Suppressor macrophage (primary cell): ENCODE data around the gene MRPS14.
"Not testable (repeated sequence)": the region's sequence is repeated elsewhere in the genome, so short reads cannot be mapped to it uniquely, and the experiment has no call there.

Experiments
- DNase-seq, 4 experiments: peaks; one replicate each; pipeline ENCODE4 v3.0.0-alpha.2; 2020 to 2022
- total RNA-seq, 17 experiments: gene quantifications; one replicate each; lab custom pipeline; 2026; ENCODE audit warnings: mixed read lengths in 6 of 17, inconsistent platforms in 3 of 17; lab: John Stamatoyannopoulos, UW

The MRPS14 gene
- 8.4 to 23.4 (median 16.5) reads per million in 17 experiments for total RNA-seq

DNA sequence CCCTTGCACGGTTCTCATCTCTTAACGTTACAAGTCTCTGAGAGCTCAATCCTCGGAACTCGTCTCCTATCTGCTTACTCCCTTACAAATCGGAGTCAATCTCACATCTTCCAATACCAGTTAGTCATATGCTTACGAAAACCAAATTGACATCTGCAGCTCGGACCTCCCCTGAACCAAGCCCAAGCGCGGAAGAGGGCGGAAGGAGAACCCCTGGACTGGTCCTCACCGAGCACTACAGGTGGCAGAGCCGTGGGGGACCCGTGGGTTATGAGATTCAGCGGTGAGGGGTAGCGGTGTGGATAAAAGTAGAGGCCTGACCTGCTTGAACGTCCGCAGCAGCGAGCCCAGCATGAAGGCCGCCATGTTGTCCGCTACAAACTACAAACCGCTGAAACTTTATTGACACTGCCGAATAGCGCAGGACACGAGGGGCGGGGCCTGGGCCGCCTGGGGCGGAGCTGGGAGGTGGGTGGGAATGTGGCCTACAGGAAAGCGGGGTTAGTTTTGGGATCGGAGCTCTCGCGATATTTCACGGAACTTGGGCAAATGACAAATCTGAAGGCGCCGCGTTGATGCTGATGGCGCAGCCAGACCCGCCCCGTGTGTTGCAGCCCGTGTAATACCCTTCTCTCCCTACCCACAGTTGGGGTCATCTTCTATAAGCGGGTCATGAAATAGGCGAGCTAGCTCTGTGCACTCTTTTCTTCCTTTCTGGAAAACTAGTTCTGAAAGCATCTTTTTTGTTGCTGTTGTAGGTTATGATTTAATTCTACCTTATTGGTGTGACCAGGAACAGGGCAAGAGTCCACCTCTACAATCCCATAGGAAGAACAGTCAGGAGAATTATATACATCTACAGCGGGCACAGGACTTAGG lies at the start of gene MRPS14:
Gene MRPS14 (minus strand): TSS at position 383 of the 879 bp plus-strand sequence. CDS start 17 bp downstream, at position 366.
- peak; percentile 98 to 99 (median 98) for DNase-seq

DNA sequence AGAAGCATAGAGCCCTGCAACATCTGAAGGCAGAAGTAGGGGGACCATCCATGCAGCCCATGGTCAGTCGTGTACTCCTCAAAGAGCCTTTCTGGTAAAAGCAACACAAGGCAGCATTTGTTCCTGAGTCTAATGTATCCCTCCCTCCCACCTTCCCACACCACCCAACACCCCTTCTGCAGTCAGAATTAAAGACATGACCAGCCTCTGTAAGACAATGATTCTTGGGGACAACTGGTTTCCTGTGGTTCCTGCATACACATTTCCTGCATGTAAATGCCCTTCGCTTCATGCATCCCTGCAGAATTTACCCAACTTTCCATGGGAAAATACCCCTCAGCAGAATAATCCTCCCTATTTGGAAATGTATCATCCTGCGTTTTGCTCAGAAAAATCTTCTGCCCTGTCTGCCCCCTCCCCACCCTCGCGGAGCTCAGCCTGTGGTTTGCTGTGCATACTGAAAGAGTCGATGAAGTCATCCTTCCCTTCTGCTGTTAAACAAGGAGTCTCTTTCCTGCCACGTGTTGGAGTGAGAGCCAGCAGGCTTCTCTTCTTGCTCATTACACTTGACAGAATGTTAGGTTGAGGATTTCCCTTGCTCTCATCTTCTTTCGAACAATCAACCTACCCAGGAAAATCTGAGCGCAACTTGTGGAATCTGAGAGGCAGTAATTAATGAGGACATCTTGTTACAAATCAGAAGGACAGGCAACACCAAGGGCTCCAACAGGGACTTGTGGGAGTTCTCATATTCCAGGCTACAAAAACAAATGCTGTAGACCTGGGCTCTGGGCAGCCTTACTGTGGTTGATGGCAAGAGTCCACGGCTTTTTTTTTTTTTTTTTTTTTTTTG lies 49.1 kb upstream of the MRPS14 start:
- DNase-seq: peak; percentile 66 to 81 (median 80)

DNA sequence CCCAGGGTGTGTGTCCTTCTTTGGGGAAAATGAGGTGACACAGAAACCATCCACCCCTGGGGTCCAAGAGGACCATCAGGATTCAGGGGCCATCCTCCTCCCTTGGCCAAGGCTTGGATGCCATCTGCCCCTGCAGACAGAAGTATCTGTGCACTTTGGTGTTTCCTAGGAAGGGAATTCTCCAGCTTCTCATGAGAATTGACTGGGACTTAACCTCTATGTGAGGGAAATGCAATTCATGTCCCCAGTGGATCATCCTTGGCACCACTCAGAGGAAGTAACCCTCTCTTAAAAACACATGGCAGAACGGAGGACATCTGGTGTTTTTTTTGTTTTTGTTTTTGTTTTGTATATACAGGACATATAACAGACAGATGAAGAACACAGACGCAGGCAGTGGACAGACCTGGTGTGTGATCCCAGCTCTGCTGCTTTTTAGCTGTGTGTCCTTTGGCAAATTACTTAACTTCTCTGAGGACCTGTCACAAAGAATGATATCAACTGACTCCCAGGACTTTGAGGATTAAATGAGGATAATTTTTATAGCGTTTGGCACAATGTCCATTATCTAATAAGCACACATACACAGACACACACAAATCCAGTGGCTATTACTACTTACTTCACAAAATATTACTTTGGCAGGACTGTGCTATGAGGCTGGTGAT lies 48.2 kb upstream of the MRPS14 start:
- DNase-seq: no peak

DNA sequence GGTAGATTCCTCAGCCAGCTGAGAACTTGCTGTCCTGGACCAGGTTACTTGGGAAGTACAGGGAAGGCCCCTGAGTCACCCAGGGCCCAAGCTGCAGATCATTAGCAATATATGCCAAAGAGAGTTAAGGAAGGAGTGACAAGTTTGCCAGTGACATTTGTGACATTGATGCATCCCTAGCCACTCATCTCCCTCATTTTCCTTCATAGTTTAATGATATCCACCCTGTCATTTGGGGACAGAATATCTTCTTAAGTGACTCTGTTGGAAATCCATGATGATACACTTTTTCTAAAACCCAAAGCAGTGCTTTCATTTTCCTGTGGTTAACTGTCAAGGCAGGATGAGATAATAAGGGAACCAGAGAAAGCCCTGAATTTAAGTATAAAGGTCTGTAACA lies 47.6 kb upstream of the MRPS14 start:
- no peak for DNase-seq

DNA sequence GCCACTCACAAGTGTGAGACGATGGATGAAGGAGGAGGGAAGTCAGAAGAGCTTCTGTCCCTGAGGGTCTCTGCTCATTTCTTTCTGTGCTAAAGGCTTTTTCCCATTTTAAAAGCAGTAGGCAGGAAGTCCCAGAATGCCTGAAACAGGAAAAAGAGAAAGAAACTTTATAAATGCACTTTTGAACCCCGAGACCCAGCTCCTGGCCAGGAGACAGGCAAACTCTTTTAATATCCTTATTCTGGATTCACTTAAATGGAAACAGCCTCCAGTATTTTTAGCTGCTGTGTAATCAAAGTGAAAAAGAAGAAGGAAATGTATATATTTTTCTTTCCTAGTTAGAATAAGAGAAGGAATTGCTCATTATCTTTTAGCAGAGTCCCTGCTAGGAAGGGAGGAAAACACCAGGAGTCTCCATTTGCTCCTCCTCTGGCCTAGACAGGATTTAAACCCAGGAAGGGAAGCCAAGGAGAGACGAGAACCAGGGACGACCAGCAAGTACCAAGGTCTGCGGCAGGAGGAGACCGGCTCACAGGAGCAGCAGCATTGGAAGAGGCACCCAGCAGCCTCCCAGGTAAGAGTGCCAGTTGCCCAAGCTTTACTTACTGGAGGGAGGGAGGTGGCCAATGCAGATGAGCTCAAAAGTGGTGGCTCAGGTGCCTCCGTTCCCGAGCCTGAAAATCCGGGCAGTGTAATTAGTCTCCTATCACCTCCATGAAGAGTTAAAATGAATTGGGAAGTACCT lies 44.3 kb upstream of the MRPS14 start, which contains the start of gene TNN:
Gene TNN (plus strand): TSS at position 472 of the 745 bp plus-strand sequence. CDS start 9,586 bp downstream, outside the sequence.
- no peak for DNase-seq

DNA sequence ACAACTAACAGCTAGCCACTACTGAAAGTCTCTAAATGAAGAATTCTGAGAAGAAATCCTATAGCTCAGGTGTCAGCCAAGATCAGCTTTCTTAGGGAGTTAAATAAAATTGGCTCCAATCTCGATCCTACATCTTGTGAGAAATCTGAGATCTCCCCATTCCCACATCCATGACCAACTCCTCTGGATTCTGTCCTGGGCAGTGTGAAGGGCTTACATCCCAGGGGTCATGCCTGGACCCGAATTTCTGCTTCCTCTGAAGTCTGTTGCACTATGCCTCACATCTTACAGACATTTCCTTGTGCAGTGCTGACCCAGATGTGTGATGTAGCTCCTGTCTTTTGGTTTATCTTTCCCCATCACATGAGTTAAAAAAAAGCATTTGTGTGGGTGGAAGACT lies 39.6 kb upstream of the MRPS14 start:
- peak in 2 of 4 experiments; percentile 11 to 13 for DNase-seq

DNA sequence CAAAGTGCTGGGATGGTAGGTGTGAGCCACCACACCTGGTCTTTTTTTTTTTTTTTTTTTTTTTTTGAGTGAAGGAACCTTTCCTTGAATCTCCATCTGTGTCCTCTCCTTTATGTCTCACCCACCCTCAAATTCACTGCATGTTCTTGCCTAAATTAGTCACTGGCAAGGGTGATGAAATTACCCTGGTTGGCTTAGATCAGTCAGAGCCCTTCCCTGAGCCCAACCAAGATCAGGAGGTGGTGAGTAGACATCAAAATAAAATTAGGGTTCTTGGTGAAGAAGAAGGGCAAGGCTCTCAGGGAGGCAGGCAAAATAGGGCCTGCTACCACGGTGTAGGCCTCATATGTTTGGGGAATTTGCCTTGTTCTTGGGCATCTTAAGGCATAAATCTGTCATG lies 39.1 kb upstream of the MRPS14 start:
- DNase-seq: peak in 3 of 4 experiments; percentile 13 to 37 (median 14)

DNA sequence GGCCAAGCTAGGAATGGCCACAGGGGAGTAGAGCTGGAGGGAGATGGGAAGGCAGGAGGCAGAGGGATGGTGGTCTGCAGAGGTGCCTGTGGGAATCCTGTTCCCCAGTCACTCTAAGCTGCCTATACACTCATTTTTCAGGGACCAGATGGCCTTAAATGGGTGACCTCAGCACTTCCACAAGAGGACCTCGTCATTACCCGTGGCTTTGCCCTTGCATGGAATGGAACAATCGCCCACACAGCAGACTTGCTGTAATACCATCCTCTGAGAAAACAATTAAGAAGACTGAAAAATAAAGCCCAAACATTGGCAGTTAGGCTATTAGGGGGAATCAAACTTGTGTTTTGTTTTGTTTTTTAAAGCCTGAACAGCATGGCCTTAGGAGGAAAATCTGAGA lies 31.5 kb upstream of the MRPS14 start:
- DNase-seq: peak in 3 of 4 experiments; percentile 33 to 57 (median 50)

DNA sequence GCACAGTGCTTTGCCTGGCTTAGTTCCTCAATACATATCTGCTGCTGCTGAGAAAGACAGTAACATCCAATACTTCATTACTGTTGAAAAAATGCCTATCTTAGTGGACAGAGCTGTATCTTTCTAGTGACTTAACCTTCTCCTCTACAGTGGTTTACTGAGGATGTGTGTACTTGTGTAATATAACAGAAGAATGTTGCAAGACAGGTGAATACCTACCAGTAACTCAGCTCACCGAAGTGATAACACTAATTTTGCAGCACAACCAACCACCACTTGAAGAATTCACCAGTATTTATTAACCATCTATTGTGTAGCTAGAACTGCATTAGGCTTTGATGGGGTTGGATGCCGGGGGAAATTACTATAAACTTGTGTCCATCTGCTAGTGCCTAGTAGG lies 27.8 kb upstream of the MRPS14 start:
- DNase-seq: no peak

DNA sequence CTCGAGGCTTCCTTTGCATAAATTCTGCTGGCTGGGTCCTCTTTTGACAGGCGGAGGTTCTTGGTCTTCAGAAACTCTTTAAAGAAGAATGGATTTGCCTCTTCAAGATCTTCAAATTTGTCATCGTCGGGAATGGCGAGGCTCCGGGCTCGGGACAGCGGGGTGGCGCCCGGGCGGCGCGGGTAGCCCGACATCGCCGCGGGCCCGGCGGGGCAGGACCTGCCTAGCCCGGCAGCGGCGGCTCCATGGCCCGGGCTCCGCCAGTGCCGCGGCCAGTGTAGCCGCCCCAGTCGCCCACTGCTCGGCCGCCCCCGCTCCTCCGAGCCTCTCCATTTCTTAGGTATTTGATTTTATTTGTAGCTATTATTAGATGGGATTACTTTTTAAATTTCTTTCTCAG lies 22.3 kb upstream of the MRPS14 start:
- DNase-seq: no peak

DNA sequence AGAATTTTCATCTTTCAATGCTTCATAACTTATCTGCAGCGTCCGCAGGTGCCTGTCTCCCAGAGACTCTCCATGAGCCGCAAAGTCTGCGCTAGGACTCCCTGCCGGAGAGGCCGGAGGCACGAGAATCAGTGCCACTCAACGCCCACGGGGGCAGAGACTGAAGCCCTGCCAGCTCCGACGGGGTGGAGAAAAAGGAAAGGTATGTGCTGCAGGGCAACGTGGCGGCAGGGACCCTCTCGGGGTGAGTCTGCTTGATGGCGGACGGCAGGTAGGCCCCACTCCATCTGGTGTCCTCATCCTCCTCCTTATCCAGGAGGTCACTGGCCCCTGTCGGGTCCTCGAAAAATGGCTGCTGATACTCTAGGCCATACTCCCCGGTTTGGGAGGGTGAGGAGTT lies 21.9 kb upstream of the MRPS14 start:
- no peak for DNase-seq

DNA sequence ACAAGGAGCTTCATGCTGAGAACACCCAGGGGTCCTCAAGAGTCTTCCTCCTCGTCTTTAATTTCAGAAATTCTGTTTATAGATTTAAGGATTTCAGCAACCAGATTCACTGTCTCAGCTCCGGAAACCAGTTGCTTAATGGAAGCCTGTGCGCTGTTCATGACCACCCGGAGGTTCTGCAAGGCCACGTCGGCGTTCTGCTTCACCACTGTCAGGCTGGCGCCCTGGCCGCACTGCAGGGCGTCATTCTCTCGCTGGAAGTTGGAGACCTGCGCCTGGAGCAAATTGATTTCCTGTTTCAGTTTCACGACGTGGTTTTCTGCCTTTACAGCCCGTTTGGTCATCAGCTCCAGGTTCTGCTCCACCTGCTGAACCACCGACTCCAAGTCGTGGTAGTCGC lies 21.4 kb upstream of the MRPS14 start:
- DNase-seq: not testable (repeated sequence)

DNA sequence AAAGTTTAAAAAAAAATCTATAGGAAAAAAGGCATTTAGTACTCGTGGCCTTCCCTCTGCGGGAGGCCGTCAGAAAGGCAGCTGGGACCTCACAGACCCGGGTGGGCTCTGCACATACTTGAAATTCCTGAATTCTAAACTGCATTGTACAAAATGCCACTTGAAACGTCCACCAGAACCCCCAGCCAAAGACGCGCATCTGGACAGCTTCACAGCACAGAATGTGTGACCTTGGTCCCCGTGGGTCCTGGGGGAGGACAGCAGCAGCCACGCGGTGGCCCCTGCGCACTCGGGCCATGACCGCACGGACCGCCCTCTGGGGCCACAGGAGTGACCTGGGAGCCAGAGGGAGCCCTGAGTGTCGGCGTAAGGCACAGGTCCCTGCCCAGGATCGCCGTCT lies 20.6 kb upstream of the MRPS14 start:
- DNase-seq: no peak

DNA sequence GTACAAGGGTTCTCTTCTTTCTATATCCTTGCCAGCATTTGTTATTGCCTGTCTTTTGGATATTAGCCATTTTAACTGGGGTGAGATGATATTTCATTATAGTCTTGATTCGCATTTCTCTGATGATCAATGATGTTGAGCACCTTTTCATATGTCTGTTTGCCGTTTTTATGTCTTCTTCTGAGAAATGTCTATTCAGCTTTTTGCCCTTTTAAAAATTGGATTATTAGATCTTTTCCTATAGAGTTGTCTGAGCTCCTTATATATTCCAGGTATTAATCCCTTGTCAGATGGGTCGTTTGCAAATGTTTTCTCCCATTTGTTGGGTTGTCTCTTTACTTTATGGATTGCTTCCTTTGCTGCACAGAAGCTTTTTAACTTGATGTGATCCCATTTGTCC lies 19.4 kb upstream of the MRPS14 start:
- DNase-seq: no peak

DNA sequence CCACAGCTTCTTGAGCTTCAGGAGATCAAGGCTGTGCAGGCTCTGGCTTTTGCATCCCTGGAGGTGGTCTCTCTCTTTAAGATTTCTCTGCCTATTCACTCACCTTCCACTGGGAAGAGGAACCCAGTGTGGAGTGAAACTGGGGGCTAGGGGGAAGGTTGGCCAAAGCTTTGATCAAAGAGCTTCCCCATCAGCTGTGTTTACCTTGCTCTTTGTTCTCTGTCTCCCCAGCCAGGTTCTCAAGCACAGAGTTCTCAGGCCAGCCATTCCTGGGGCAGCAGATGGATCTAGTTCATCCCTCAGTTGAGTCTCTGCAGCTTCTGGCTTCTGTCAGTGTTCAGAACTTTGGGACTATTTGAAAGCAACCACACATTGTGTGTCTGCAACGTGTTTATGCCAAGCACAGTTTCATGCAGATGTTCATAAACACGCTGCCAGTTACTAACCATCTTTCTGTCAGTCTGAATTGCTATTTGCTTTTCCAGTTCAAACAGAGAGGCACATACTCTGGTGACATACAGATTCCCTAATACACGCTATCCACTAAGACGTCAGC lies 17.2 kb upstream of the MRPS14 start:
- no peak for DNase-seq

DNA sequence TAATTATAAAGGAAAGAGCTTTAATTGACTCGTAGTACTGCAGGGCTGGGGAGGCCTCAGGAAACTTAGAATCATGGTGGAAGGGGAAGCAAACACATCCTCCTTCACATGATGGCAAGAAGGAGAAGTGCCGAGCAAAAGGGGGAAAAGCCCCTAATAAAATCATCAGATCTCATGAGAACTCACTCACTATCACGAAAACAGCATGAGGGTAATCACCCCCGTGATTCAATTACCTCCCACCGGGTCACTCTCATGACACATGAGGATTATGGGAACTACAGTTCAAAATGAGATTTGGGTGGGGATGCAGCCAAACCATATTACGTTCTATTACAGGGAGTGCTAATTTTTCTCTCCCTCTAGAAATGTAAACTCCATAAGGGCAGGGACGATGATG lies 14.2 kb upstream of the MRPS14 start:
- DNase-seq: peak; percentile 10 to 38 (median 20)

DNA sequence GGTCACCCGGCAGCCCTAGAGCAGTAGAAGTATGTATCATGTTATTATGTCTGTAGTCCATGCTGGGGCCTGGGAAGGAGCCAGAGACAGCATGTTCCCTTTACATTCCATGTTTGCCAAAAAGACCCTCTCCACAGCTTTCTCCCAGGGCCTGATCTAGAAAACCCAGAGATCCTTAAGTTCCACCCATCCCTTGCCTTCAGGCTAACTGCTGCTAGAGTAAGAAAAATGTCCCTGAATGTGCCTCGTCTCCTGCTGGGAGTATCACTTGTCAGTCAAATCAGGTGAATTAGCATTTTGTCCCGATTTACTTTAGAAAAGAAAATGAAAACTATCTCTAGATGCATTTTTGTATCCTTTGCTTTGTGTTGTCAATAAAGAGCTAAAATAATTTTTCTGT lies 13.3 kb upstream of the MRPS14 start:
- DNase-seq: no peak

DNA sequence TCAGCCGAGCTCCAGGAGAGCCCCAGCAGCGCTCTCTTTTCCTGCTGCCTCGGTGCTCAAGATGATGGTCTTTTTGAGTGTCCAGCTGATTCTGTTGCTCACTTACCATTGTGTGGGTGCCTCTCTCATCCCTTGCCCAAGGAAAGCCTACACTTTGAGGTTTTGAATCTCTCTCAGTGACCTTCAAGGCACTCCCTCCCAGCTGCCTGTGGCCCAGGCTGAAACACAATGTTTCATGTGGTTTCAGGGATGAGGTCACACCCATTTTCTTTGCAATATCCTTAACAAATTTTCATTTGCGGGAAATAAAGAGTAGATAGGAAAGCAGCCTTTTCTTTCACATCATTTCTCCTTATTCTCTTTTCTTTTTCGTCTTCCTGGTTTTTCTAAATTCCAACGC lies 12.6 kb upstream of the MRPS14 start:
- DNase-seq: peak; percentile 6 to 34 (median 23)

DNA sequence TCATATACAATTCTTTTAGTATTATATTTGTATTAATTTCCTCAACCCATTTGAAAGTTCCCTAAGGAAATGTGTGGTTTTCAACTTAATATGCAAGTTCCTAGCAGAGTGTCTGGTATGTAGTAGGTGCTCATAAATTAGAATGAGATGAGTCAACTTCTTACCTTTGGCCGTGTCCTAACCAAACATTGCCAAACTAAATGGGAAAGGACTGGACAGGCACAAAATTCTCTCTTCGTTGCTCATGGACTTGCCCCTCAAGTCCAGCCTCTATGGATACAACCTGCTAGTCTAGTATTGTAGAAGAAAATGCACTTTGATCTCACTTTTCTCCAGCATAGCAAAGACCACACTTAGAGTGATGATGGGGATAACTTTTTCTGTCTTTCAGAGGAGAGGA lies 11.6 kb upstream of the MRPS14 start:
- no peak for DNase-seq

DNA sequence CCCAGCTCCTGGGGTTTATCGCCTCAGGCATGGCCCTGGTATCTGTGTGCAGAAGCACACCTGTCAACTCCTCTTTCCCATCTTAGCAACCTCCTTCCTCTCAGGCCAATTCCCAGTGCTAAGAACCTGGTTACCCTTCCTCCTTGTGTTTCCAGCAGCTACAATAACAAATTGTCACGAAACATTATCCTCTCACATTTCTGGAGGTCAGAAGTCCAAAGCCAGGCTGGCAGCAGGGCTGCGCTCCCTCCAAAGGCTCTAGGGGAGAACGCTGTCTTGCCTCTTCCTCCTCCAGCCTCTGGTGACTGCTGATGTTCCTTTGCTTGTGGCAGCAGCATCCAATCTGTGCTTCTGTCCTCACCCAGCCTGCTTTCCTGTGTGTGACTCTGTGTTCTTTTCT lies 10.7 kb upstream of the MRPS14 start:
- DNase-seq: no peak

DNA sequence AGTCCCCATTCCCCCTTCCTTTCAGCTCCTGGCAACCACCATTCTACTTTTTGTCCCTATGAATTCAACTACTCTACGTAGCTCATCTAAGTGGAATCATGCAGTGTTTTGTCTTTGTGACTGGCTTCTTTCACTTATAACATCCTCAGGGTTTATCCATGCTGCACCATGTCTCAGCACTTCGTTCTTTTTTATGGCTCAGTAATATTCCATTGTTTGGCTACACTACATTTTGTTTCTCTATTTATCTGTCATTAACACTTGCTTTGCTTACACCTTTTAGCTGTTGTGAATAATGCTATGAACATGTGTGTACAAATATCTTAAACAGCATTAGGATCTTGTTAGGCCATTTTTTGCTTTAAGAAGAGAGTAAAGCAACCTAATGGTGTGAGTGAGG lies 1.5 kb upstream of the MRPS14 start:
- DNase-seq: no peak

DNA sequence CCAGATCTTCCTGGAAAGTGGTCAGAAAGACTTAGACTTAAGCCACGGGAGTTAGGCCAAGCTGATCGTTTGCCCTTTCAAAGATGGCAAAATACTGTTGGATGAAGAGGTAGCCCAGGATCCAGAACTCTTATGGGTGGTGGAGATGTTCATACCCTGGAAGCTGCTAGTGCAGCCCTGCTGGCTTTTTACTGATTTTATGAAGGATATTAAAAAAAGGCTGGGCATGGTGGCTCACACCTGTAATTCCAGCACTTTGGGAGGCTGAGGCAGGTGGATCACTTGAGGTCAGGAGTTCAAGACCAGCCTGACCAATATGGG lies 657 bp upstream of the MRPS14 start:
- not testable (repeated sequence) for DNase-seq
